ENCODE results near the gene SLIT3. TPM values are rescaled to one million over a fixed set of nuclear protein-coding genes. Genes with fewer than 3 reads are reported as not detected.

The SLIT3 gene
- total RNA-seq, 1 donor from 2014 or later: 70.0 TPM

DNA sequence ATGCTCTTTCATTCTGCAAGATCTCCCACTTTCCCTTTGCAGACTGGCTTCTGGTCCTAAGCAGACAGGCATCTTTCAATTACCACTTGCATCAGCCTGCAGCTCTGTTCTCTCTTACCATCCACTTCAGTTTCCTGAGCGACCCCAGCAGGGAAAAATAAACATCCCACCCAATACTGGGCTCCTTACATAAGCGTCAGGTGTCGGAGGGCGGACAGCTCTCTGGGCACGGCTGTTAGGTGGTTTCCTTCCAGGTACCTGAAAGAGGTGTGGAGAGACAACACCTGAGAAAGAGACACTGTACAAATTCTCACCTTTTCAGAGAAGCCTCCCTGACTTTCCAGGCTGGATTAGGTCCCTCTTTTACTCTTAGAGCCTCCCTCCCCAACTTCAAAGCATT lies 576.7 kb downstream of the SLIT3 start:
- no peak overlapping the region for H3K4me3 ChIP-seq
- TF ChIP-seq, protein P1, sequence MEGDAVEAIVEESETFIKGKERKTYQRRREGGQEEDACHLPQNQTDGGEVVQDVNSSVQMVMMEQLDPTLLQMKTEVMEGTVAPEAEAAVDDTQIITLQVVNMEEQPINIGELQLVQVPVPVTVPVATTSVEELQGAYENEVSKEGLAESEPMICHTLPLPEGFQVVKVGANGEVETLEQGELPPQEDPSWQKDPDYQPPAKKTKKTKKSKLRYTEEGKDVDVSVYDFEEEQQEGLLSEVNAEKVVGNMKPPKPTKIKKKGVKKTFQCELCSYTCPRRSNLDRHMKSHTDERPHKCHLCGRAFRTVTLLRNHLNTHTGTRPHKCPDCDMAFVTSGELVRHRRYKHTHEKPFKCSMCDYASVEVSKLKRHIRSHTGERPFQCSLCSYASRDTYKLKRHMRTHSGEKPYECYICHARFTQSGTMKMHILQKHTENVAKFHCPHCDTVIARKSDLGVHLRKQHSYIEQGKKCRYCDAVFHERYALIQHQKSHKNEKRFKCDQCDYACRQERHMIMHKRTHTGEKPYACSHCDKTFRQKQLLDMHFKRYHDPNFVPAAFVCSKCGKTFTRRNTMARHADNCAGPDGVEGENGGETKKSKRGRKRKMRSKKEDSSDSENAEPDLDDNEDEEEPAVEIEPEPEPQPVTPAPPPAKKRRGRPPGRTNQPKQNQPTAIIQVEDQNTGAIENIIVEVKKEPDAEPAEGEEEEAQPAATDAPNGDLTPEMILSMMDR (IDR thresholded peaks at IDR 0.05): no peak
- H3K9me3 ChIP-seq: peaks cover 3% of the 10 kb centered on the region
- H3K27me3 ChIP-seq: no peaks in the 10 kb centered on the region
- DNase-seq (no peak), ATAC-seq (no peak)
- peaks cover 4% of the 10 kb centered on the region for H3K36me3 ChIP-seq
- no peaks in the 10 kb centered on the region for H3K4me1 ChIP-seq
- no peak overlapping the region for H3K27ac ChIP-seq
- intact Hi-C loops (cut with DNase I): no loop called here

DNA sequence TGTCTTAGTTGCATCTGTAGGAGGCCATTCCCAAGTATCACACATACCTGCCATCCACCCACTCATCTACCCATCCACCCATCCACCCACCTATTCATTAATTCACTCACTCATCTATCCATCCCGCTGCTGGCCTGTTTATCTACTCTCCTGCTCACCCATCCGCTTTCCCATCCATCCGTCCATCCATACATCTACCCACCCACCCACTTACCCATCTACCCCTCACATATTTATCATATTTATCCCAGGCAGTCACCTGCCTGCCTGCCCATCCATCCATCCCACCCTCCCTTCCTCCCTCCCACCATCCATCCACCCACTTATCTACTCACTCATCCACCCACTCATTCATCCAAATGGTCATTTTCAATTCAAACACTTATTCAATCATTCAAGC lies 577.9 kb downstream of the SLIT3 start:
- no peak for ATAC-seq
- intact Hi-C loops (cut with DNase I): no loop called here
- Histone ChIP-seq H3K4me3 (no peak overlapping the region), H3K36me3 (peaks cover 4% of the 10 kb centered on the region), H3K27me3 (no peaks in the 10 kb centered on the region), H3K9me3 (no peaks in the 10 kb centered on the region), H3K4me1 (no peaks in the 10 kb centered on the region), H3K27ac (no peak overlapping the region)
- DNase-seq: no peak
- TF ChIP-seq, protein P1 (IDR thresholded peaks at IDR 0.05): no peak

DNA sequence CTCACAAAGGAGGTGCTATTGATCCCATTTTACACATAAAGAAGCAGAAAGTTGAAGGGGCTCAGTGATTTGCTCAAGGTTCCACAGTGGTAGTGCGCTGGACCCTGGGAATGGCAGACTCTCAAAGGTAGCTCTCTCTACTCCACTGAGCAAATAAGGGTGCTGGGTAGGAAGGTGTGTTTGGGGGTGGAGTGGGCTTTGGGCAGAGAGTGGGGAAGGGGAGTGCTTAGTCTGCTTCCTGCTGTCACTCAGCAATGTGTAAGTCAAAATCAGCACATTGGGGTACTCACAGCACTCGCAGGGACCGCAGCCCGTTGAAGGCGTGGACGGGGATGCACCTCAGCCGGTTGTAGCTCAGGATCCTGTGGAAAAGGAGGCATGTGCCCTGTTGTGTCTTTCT lies 579.0 kb downstream of the SLIT3 start:
- TF ChIP-seq, protein P1 (IDR thresholded peaks at IDR 0.05): no peak
- DNase-seq (no peak), ATAC-seq (no peak)
- no peaks in the 10 kb centered on the region for H3K9me3 ChIP-seq
- H3K4me3 ChIP-seq: no peak overlapping the region
- H3K27me3 ChIP-seq: no peaks in the 10 kb centered on the region
- peaks cover 4% of the 10 kb centered on the region for H3K36me3 ChIP-seq
- H3K27ac ChIP-seq: no peak overlapping the region
- no peaks in the 10 kb centered on the region for H3K4me1 ChIP-seq
- intact Hi-C loops (cut with DNase I): no loop called here

DNA sequence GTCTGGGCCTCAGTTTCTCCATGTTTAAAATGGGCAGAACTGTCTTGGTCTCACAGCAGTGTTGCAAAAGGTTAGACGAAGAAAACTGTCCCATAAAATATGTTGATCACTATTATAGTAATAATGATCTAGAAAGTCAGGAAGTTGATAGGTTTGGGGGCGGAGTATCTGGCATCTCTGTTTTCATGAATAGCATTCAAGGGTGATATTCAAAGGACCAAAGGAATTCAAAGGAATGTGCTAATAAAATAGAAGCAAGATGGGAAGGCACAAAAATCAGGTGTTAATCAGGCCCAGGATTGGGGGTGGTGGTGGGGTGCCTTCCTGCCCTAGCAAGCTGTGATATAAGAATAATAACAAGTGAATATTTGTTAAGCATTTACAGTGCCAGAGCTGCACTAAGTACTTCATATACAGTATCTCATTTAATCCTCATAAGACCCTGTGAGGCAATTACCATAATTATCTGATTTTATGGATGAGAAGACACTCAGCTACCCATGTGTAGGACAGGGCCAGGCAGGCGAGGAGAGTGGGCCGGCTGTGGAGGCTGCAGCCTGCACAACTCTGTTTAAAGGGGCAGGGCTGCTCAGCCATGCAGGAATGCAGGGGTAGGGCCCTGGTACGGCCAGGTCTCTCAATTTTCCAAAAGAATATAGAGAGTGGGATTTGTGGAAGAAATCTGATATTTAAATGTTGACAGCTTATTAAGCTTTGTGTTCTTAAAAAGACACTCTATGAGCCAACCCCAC lies 579.8 kb downstream of the SLIT3 start:
- DNase-seq (no peak), ATAC-seq (no peak)
- no peak overlapping the region for H3K4me3 ChIP-seq
- H3K27me3 ChIP-seq: no peaks in the 10 kb centered on the region
- H3K9me3 ChIP-seq: no peaks in the 10 kb centered on the region
- H3K27ac ChIP-seq: no peak overlapping the region
- TF ChIP-seq, protein P1 (IDR thresholded peaks at IDR 0.05): no peak
- H3K4me1 ChIP-seq: no peaks in the 10 kb centered on the region
- H3K36me3 ChIP-seq: peaks cover 4% of the 10 kb centered on the region
- intact Hi-C loops (cut with DNase I): no loop called here

DNA sequence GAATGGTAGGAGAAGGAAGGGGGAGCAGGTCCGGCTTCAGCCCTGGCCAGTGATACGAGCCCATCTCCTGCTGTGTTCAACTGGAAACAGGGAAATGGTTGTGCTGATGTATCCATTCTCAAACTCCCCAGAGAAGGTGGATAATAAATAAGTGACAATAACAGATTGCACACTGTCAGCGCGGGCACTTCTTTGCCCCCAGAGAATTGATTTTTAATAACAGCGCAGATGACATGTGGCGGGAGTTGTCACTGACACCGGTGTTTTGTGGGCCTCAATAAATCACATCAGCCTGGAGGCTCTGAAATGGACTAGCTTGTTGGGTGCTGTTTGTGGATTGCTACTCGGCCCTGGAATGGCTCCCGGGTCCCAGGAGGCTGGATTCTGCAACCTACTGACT lies 580.4 kb downstream of the SLIT3 start:
- ATAC-seq: no peak
- TF ChIP-seq, protein P1 (IDR thresholded peaks at IDR 0.05): no peak
- H3K9me3 ChIP-seq: no peaks in the 10 kb centered on the region
- H3K4me1 ChIP-seq: no peaks in the 10 kb centered on the region
- intact Hi-C loops (cut with DNase I): no loop called here
- peaks cover 4% of the 10 kb centered on the region for H3K36me3 ChIP-seq
- no peaks in the 10 kb centered on the region for H3K27me3 ChIP-seq
- no peak overlapping the region for H3K4me3 ChIP-seq
- no peak overlapping the region for H3K27ac ChIP-seq
- no peak for DNase-seq

Data from upper lobe of right lung (tissue), 1 donor.